Natural killer cell (primary cell): Measurements from ENCODE around the gene WDR7. TPM values are rescaled to one million over a fixed set of nuclear protein-coding genes. Genes with fewer than 3 reads are reported as not detected.
A peak's percentile ranks its signal among the peaks of the same experiment; 100 is the strongest.

Experiments
- ATAC-seq, 3 donors: fragments of 150-1000 bp in 2 of 3; fragments of 200-7000 bp in 1 of 3; cut with Tn5 transposase; 1 replicate in 1 of 3; 2 replicates in 2 of 3; pipeline ENCODE4 v1.10.0; 2021; ENCODE audit warnings: mild to moderate bottlenecking in 2 of 3, moderate library complexity in 2 of 3
- DNase-seq, 2 donors: peaks; one replicate each; pipeline versions ENCODE4 v3.0.0 to v3.0.0-alpha.2; 2013 to 2021; ENCODE audit warnings: mixed read lengths in 1 of 2
- H3K27ac ChIP-seq: one replicate; pipeline ENCODE4 v1.5.1; 2013; ENCODE audit warnings: mild to moderate bottlenecking, low read length
- H3K27me3 ChIP-seq: one replicate; pipeline ENCODE4 v1.6.1; 2013; ENCODE audit warnings: low read length; ENCODE audit not compliant: control insufficient read depth, insufficient read depth
- H3K36me3 ChIP-seq: one replicate; pipeline ENCODE4 v1.6.1; 2013; ENCODE audit warnings: low read length; ENCODE audit not compliant: control insufficient read depth, insufficient read depth
- H3K4me1 ChIP-seq: one replicate; pipeline ENCODE4 v1.6.1; 2013; ENCODE audit warnings: low read length; ENCODE audit not compliant: control insufficient read depth, insufficient read depth
- H3K4me3 ChIP-seq: one replicate; pipeline ENCODE4 v1.5.1; 2013; ENCODE audit warnings: low read length
- H3K9me3 ChIP-seq: one replicate; pipeline ENCODE4 v1.6.1; 2013; ENCODE audit warnings: low read length; ENCODE audit not compliant: control insufficient read depth, insufficient read depth
- H3K27ac Mint-ChIP-seq, 2 donors: one replicate each; pipeline ENCODE4 v1.8.0; 2022; ENCODE audit warnings: mild to moderate bottlenecking in 2 of 2, mixed read lengths in 2 of 2, moderate library complexity in 1 of 2
- H3K27me3 Mint-ChIP-seq, 2 donors: one replicate each; pipeline ENCODE4 v1.8.0; 2022; ENCODE audit warnings: low read depth in 2 of 2, mixed read lengths in 2 of 2
- H3K36me3 Mint-ChIP-seq: one replicate; pipeline ENCODE4 v1.8.0; 2022; ENCODE audit warnings: mixed read lengths
- H3K4me1 Mint-ChIP-seq, 2 donors: one replicate each; pipeline ENCODE4 v1.8.0; 2022; ENCODE audit warnings: mixed read lengths in 2 of 2
- H3K4me3 Mint-ChIP-seq: one replicate; pipeline ENCODE4 v1.8.0; 2022; ENCODE audit warnings: mild to moderate bottlenecking, moderate library complexity, mixed read lengths
- H3K9me3 Mint-ChIP-seq, 2 donors: one replicate each; pipeline ENCODE4 v1.8.0; 2022; ENCODE audit warnings: mixed read lengths in 2 of 2
- CTCF ChIP-seq: fragments of 200-600 bp; IDR thresholded peaks from one replicate; pipeline ENCODE4 v1.8.0; 2022; ENCODE audit warnings: antibody characterized with exemption
- WGBS: methylation state at CpG from one replicate; pipeline ENCODE4 v1.1.7; 2013; ENCODE audit warnings: missing lambda C conversion rate; ENCODE audit not compliant: insufficient coverage; 5-methylcytosine and 5-hydroxymethylcytosine counted together
- intact Hi-C: fragments of 100-400 bp; cut with micrococcal nuclease; formaldehyde crosslinking; loops from one replicate; pipeline ENCODE4 v1.14.2; 2022
- total RNA-seq, 4 donors: library from RNA; stranded (reverse); fragments of 120-200 nt in 1 of 4; gene quantifications; one replicate each; pipeline versions ENCODE4 v1.2.3 to v1.2.4, GENCODE V29; 2013 to 2022

WDR7 gene
- total RNA-seq, 3 donors from 2014 or later (not counting 1 experiment from before 2014, with no cell fraction given) = 71.1 to 103 (median 77.3) TPM

GRCh38 chr18:56748698-56749268 lies 97.6 kb downstream of the WDR7 start:
- intact Hi-C loops = loop anchor here (1.0 kb wide), 1 partner anchor 813 kb away; no protein-coding TSS in a partner anchor
- TF ChIP-seq CTCF = peak; percentile 64

GRCh38 chr18:56756966-56757365 lies 105.8 kb downstream of the WDR7 start:
- H3K9me3 Mint-ChIP-seq = no peaks in the 10 kb centered on the region
- TF ChIP-seq CTCF = no peak
- H3K36me3 ChIP-seq = peaks cover 4% of the 10 kb centered on the region
- no peaks in the 10 kb centered on the region for H3K36me3 Mint-ChIP-seq
- no peaks in the 10 kb centered on the region for H3K4me1 Mint-ChIP-seq
- no peak overlapping the region for H3K27ac Mint-ChIP-seq
- H3K4me1 ChIP-seq = no peaks in the 10 kb centered on the region
- intact Hi-C loops = no loop called here
- no peak overlapping the region for H3K4me3 Mint-ChIP-seq
- ATAC-seq = no peak
- H3K4me3 ChIP-seq = no peak overlapping the region
- no peaks in the 10 kb centered on the region for H3K9me3 ChIP-seq
- no peak for DNase-seq
- WGBS = 87% methylated on average over 9 of the region's 9 CpGs
- H3K27me3 Mint-ChIP-seq = no peaks in the 10 kb centered on the region
- H3K27ac ChIP-seq = no peak overlapping the region
- H3K27me3 ChIP-seq = no peaks in the 10 kb centered on the region

More at GRCh38 chr18:56748698-56749268, 97.6 kb downstream of the WDR7 start:
- no peaks in the 10 kb centered on the region for H3K9me3 ChIP-seq
- H3K36me3 Mint-ChIP-seq = no peaks in the 10 kb centered on the region
- H3K27ac Mint-ChIP-seq = no peak overlapping the region
- no peak overlapping the region for H3K4me3 ChIP-seq
- no peak overlapping the region for H3K4me3 Mint-ChIP-seq
- ATAC-seq (no peak), DNase-seq (peak in 1 of 2 donors; percentile 56)
- H3K27ac ChIP-seq = no peak overlapping the region
- H3K4me1 Mint-ChIP-seq = peaks cover 18 to 19% of the 10 kb centered on the region in 2 donors
- no peaks in the 10 kb centered on the region for H3K36me3 ChIP-seq
- H3K4me1 ChIP-seq = peaks cover 3% of the 10 kb centered on the region
- no peaks in the 10 kb centered on the region for H3K27me3 Mint-ChIP-seq
- no CpG with 5 or more reads among the region's 2 CpGs for WGBS
- H3K27me3 ChIP-seq = no peaks in the 10 kb centered on the region
- H3K9me3 Mint-ChIP-seq = no peaks in the 10 kb centered on the region

GRCh38 chr18:56770097-56770496 lies 118.9 kb downstream of the WDR7 start:
- H3K27ac ChIP-seq = no peak overlapping the region
- H3K36me3 ChIP-seq = peaks cover 5% of the 10 kb centered on the region
- Mint-ChIP-seq H3K4me3 (no peak overlapping the region), H3K9me3 (no peaks in the 10 kb centered on the region), H3K27me3 (no peaks in the 10 kb centered on the region), H3K4me1 (peaks cover 0 to 9% of the 10 kb centered on the region in 2 donors), H3K36me3 (no peaks in the 10 kb centered on the region), H3K27ac (no peak overlapping the region)
- intact Hi-C loops = no loop called here
- ATAC-seq = no peak
- no peaks in the 10 kb centered on the region for H3K4me1 ChIP-seq
- no peak for DNase-seq
- TF ChIP-seq CTCF = no peak
- no peak overlapping the region for H3K4me3 ChIP-seq
- H3K9me3 ChIP-seq = no peaks in the 10 kb centered on the region
- WGBS = 100% methylated on average over 2 of the region's 3 CpGs
- no peaks in the 10 kb centered on the region for H3K27me3 ChIP-seq

- no peaks in the 10 kb centered on the region for H3K36me3 Mint-ChIP-seq
These were observed 119.7 kb downstream of the WDR7 start for GRCh38 chr18:56770873-56771272.

More at GRCh38 chr18:56770873-56771272, 119.7 kb downstream of the WDR7 start:
- Histone ChIP-seq H3K27me3 (no peaks in the 10 kb centered on the region), H3K27ac (no peak overlapping the region), H3K9me3 (no peaks in the 10 kb centered on the region), H3K36me3 (peaks cover 8% of the 10 kb centered on the region), H3K4me1 (no peaks in the 10 kb centered on the region), H3K4me3 (no peak overlapping the region)
- H3K4me3 Mint-ChIP-seq = no peak overlapping the region
- intact Hi-C loops = no loop called here
- peaks cover 0 to 9% of the 10 kb centered on the region in 2 donors for H3K4me1 Mint-ChIP-seq
- no peak for DNase-seq
- no peak for ATAC-seq
- no peak for TF ChIP-seq CTCF
- no peaks in the 10 kb centered on the region for H3K9me3 Mint-ChIP-seq
- no peaks in the 10 kb centered on the region for H3K27me3 Mint-ChIP-seq
- H3K27ac Mint-ChIP-seq = no peak overlapping the region
